HL-60 (cell line): ENCODE measurements around the gene ABHD13.

Experiments used
- DNase-seq, 2 experiments: peaks; one replicate each; pipeline ENCODE4 v3.0.0-alpha.2; 2010 to 2020; ENCODE audit warnings: low read depth in 1 of 2, low spot score in 1 of 2
- H3K27ac ChIP-seq: fragments of 250-450 bp; sonication (Bioruptor Pico); replicated peaks from 2 replicates; pipeline ENCODE4 v1.5.1; 2020; ENCODE audit warnings: mild to moderate bottlenecking, moderate library complexity
- H3K27me3 ChIP-seq: fragments of 250-450 bp; sonication (Bioruptor Pico); 2 replicates; pipeline ENCODE4 v1.5.1; 2021; ENCODE audit warnings: mild to moderate bottlenecking, moderate library complexity; ENCODE audit not compliant: insufficient read depth, poor library complexity, severe bottlenecking
- H3K4me3 ChIP-seq: replicated peaks from 2 replicates; pipeline ENCODE4 v1.5.1; 2011; ENCODE audit warnings: mild to moderate bottlenecking, control low read depth, low read length; ENCODE audit not compliant: insufficient read depth
- GABPA ChIP-seq: IDR thresholded peaks from 2 replicates; pipeline ENCODE4 v1.6.1; 2012; ENCODE audit warnings: low read depth
- POLR2AphosphoS5 ChIP-seq: IDR thresholded peaks from 2 replicates; pipeline ENCODE4 v1.6.1; 2012; ENCODE audit warnings: low read depth
- SPI1 ChIP-seq: IDR thresholded peaks from 2 replicates; pipeline ENCODE4 v1.6.1; 2012; ENCODE audit warnings: low read depth, mild to moderate bottlenecking, borderline replicate concordance
- long read RNA-seq: library from polyadenylated mRNA; unstranded; transcript quantifications from one replicate; pipeline ENCODE4 v2.0.0, GENCODE V29; 2020
- TF ChIP-seq, protein P1 (sequence below): IDR thresholded peaks from 2 replicates; pipeline ENCODE4 v1.6.1; 2012; ENCODE audit warnings: low read depth; ENCODE audit not compliant: insufficient replicate concordance
- TF ChIP-seq, protein P2 (sequence below): IDR thresholded peaks from one replicate; pipeline ENCODE4 v1.5.1; 2011; ENCODE audit warnings: low read length, control low read depth, inconsistent platforms; ENCODE audit not compliant: insufficient read depth

Gene ABHD13
- long read RNA-seq, full-length matches to known transcripts, result 94 of 96 reads
- long read RNA-seq, partial matches to known transcripts, result 0 of 96 reads
- long read RNA-seq, other reads (novel, unspliced or antisense), result 2 of 96 reads

DNA sequence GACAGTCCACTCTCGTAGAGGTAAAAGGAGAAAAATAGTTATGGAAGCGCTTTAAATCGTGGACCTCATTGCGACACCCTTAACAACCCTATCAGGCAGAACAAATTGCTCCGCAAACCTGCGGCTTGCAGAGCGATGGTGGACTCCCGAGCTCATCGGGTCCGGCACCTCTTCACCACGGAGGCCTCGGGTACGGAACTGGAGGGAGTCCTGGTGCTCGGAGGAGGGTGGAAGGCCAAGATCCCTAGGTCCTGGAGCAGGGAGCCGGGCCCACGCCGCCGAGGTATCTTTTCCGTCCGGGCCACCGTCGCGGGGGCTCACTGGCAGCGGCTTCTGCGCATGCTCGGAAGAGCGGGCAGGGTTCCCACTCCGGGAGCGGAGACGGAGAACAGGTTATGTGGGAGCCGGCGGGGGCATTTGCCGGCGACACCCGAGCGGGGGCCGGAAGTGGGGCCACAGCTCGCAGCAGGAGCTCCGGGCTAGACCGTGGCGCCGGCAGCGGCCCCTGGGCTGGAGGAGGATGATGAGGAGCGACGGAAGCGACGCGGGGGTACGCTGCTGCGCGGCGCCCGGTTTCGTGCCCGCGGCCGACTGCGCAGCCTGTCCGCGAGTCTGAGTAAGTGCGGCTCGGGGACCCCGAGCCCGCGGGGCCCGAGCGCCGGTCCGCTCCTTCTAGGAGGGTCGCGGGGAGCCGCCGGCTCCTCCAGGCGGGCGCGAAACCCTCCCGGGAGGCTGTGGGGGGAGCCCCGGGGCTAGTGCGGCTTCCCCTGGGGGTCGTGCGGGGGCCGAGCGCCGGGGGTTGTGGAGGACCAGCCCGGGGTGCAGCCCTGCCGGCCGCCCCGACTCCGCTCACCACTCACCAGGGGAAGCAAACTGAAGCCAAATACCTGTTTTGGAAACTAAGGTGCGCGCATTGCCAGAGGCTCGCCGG lies at the start of gene ABHD13:
TSS of gene ABHD13 (plus strand) at position 349 of the 931 bp plus-strand sequence. CDS start 10,827 bp downstream, outside the sequence.
- TF ChIP-seq GABPA, result peak; percentile 93
- no peak for TF ChIP-seq SPI1
- TF ChIP-seq POLR2AphosphoS5, result peak; percentile 61; the same call in 1 of the 2 replicates
- TF ChIP-seq, protein P1, sequence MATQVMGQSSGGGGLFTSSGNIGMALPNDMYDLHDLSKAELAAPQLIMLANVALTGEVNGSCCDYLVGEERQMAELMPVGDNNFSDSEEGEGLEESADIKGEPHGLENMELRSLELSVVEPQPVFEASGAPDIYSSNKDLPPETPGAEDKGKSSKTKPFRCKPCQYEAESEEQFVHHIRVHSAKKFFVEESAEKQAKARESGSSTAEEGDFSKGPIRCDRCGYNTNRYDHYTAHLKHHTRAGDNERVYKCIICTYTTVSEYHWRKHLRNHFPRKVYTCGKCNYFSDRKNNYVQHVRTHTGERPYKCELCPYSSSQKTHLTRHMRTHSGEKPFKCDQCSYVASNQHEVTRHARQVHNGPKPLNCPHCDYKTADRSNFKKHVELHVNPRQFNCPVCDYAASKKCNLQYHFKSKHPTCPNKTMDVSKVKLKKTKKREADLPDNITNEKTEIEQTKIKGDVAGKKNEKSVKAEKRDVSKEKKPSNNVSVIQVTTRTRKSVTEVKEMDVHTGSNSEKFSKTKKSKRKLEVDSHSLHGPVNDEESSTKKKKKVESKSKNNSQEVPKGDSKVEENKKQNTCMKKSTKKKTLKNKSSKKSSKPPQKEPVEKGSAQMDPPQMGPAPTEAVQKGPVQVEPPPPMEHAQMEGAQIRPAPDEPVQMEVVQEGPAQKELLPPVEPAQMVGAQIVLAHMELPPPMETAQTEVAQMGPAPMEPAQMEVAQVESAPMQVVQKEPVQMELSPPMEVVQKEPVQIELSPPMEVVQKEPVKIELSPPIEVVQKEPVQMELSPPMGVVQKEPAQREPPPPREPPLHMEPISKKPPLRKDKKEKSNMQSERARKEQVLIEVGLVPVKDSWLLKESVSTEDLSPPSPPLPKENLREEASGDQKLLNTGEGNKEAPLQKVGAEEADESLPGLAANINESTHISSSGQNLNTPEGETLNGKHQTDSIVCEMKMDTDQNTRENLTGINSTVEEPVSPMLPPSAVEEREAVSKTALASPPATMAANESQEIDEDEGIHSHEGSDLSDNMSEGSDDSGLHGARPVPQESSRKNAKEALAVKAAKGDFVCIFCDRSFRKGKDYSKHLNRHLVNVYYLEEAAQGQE, result peak; percentile 51
- TF ChIP-seq, protein P2, sequence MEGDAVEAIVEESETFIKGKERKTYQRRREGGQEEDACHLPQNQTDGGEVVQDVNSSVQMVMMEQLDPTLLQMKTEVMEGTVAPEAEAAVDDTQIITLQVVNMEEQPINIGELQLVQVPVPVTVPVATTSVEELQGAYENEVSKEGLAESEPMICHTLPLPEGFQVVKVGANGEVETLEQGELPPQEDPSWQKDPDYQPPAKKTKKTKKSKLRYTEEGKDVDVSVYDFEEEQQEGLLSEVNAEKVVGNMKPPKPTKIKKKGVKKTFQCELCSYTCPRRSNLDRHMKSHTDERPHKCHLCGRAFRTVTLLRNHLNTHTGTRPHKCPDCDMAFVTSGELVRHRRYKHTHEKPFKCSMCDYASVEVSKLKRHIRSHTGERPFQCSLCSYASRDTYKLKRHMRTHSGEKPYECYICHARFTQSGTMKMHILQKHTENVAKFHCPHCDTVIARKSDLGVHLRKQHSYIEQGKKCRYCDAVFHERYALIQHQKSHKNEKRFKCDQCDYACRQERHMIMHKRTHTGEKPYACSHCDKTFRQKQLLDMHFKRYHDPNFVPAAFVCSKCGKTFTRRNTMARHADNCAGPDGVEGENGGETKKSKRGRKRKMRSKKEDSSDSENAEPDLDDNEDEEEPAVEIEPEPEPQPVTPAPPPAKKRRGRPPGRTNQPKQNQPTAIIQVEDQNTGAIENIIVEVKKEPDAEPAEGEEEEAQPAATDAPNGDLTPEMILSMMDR, result no peak
- no peaks in the 10 kb centered on the region for H3K27me3 ChIP-seq
- H3K27ac ChIP-seq, result peak within 1 kb of the TSS; percentile 94
- peak; percentile 79 to 95 for DNase-seq
- peak within 1 kb of the TSS; percentile 92 for H3K4me3 ChIP-seq

DNA sequence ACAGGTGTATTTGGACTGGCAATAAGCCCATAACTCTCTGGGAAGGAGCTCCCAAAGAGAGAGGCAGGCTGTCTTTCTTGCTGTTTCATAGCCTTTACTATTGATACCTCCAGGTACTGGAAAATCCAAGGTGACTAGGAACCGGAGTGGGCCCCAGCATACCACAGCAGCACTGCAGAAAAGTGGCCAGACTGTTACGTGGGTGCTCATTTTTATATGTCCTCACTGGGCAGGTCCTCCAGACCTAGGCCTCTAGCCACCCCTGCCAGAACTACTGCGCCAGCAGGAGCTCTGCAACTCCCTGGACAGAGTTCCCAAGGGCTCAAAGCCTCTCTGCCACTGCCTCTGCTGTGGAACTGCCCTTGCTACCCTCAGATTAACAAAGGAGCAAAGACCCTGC lies 49.3 kb upstream of the ABHD13 start:
- TF ChIP-seq, protein P1, result no peak
- TF ChIP-seq GABPA, result no peak
- Histone ChIP-seq H3K27ac (no peak overlapping the region), H3K4me3 (no peak overlapping the region), H3K27me3 (no peaks in the 10 kb centered on the region)
- no peak for DNase-seq

DNA sequence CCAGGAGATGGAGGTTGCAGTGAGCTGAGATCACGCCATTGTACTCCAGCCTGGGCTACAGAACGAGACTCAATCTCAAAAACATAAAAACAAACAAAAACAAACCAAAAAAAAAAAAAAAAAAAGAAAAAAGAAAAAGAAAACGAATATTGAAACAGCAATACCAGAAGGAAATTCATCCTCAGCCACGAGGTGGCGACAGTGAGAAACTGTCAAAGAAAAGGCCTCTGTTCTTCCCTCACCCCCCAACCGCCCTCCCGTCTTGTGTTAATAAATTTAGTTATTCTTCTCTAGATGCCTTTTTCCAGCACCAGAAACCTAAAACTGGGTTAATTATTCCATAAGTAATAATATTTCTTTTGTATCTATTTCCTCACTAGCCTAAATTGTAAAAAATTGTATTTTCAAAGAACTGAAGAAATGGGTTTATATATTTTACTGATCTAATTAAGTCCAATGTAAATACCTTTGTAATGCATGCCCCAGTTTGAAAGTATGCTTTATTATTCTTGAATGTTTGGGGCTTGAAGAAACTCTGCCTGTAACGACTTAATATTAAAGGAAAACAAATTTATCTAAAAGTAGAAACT lies 41.4 kb upstream of the ABHD13 start:
- no peak overlapping the region for H3K4me3 ChIP-seq
- H3K27ac ChIP-seq, result no peak overlapping the region
- TF ChIP-seq POLR2AphosphoS5 (no peak), SPI1 (no peak)
- TF ChIP-seq, protein P2, result no peak
- TF ChIP-seq, protein P1, result no peak
- peak in 1 of 2 experiments; percentile 46 for DNase-seq
- H3K27me3 ChIP-seq, result no peaks in the 10 kb centered on the region
